HUES48 (cell line): ENCODE data around the gene GPRC5B.

ENCODE experiments used
- H3K27ac ChIP-seq: one replicate; pipeline ENCODE4 v1.7.0; 2013; ENCODE audit warnings: low read depth, low read length, inconsistent platforms
- H3K27me3 ChIP-seq: 2 replicates; pipeline ENCODE4 v1.6.1; 2013; ENCODE audit warnings: mild to moderate bottlenecking, low read length; ENCODE audit not compliant: control insufficient read depth, insufficient read depth
- H3K36me3 ChIP-seq: 2 replicates; pipeline ENCODE4 v1.6.1; 2013; ENCODE audit warnings: low read length; ENCODE audit not compliant: control insufficient read depth, insufficient read depth
- H3K4me1 ChIP-seq: 2 replicates; pipeline ENCODE4 v1.6.1; 2013; ENCODE audit warnings: mild to moderate bottlenecking, low read length; ENCODE audit not compliant: control insufficient read depth, insufficient read depth
- H3K4me3 ChIP-seq: 2 replicates; pipeline ENCODE4 v1.5.1; 2013; ENCODE audit warnings: mild to moderate bottlenecking, low read depth, low read length
- H3K9ac ChIP-seq: 2 replicates; pipeline ENCODE4 v1.6.1; 2013; ENCODE audit warnings: mild to moderate bottlenecking, low read depth, low read length, moderate library complexity
- H3K9me3 ChIP-seq: 2 replicates; pipeline ENCODE4 v1.6.1; 2013; ENCODE audit warnings: low read length; ENCODE audit not compliant: control insufficient read depth, insufficient read depth

GPRC5B gene

DNA sequence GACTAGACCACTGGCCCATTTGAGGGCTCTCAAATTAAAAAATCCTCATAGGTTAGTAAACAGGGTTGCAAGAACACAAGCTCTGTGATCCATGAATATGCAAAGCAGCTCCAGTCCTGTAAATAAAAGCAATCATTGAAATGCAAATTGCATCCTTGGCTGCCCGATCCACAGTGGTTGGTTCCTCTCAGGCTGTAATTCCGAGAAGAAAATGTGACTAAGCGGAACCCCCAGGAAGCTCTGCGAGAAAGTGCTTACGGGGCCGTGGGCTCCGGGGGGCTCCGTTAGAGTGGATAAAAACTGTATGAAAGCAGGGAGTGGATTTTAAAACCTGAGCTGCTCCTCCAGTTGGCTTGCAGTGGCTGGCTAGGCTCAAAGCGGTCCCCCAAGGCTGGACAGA is 2.5 kb downstream of the GPRC5B start:
- H3K36me3 ChIP-seq = peaks cover 23% of the 10 kb centered on the region
- H3K4me3 ChIP-seq = peak overlapping the region; percentile 79
- H3K9me3 ChIP-seq = no peaks in the 10 kb centered on the region
- peak overlapping the region; percentile 96 for H3K27ac ChIP-seq
- peaks cover 31% of the 10 kb centered on the region for H3K4me1 ChIP-seq
- peaks cover 13% of the 10 kb centered on the region for H3K27me3 ChIP-seq
- H3K9ac ChIP-seq = peak overlapping the region; percentile 11; the same call in 1 of the 2 replicates

DNA sequence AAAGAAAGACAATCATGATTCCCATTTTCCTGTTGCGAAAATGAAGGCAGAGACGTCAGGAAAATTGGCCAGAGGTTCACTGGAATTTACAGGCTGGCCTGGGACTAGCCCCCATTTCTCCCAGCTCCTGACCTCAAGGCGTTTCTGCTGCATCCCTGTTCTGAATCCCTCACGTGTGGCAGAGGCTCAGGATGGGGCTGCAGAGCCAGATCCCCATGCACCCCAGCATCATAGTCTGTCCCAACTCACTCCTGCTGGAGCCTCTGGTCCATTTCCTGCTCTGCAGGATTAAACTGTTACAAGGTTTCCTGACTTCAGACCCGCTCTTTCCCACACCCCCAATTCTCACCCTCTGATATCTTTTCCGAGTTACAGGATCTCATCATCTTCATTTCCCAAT is 2.9 kb downstream of the GPRC5B start:
- Histone ChIP-seq H3K9ac (no peak overlapping the region), H3K36me3 (peaks cover 26% of the 10 kb centered on the region), H3K9me3 (no peaks in the 10 kb centered on the region), H3K4me3 (peak overlapping the region; percentile 79), H3K27me3 (peaks cover 13% of the 10 kb centered on the region), H3K4me1 (peaks cover 35% of the 10 kb centered on the region), H3K27ac (peak overlapping the region; percentile 96)

DNA sequence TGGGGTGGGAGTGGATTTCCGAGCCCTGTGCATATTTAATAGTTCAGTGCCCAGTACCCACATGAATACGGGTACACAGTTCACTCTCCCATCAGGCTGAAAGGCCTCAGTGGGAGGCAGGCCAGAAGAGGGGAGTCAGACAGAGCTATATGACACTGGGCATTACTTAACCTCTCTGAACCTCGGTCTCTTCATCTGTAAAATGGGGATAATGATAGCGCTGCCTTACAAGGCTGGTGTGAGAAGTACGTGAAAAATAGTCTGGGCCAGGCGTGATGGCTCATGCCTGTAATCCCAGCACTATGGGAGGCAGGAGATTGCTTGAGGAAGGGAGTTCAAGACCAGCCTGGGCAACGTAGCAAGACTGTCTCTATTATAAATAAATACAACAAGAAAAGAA is 3.6 kb downstream of the GPRC5B start:
- Histone ChIP-seq H3K9ac (no peak overlapping the region), H3K4me3 (no peak overlapping the region), H3K27ac (no peak overlapping the region), H3K36me3 (peaks cover 30% of the 10 kb centered on the region), H3K4me1 (peaks cover 41% of the 10 kb centered on the region), H3K27me3 (peaks cover 12% of the 10 kb centered on the region), H3K9me3 (no peaks in the 10 kb centered on the region)

DNA sequence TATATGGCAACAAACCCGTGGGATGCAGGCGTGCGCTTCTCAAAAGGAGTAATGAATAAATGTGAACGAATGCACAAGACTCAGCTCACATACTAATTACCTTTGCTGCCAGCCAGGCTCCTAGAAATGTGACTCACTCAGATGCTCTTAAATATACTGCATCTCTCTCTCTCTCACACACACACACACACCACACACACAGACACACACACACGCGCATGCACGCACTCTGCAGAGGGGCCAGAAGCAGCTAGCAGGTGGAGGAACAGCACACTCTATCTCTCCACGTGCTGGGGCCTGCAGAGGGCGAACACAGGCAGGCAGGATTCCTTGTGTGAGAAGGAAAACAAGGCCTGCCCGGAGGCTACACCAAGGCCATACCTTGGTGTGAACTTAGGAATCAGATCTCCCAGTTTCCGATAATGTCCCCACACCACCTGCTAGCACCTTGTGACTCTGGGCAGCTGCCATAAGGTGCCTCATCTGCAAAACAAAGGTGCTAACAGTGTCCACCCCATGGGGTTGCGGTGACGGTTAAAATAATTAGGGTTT is 5.3 kb downstream of the GPRC5B start:
- peaks cover 37% of the 10 kb centered on the region for H3K36me3 ChIP-seq
- H3K4me1 ChIP-seq = peaks cover 49% of the 10 kb centered on the region
- no peak overlapping the region for H3K4me3 ChIP-seq
- H3K9ac ChIP-seq = no peak overlapping the region
- no peaks in the 10 kb centered on the region for H3K27me3 ChIP-seq
- H3K9me3 ChIP-seq = no peaks in the 10 kb centered on the region
- peak overlapping the region; percentile 36 for H3K27ac ChIP-seq

DNA sequence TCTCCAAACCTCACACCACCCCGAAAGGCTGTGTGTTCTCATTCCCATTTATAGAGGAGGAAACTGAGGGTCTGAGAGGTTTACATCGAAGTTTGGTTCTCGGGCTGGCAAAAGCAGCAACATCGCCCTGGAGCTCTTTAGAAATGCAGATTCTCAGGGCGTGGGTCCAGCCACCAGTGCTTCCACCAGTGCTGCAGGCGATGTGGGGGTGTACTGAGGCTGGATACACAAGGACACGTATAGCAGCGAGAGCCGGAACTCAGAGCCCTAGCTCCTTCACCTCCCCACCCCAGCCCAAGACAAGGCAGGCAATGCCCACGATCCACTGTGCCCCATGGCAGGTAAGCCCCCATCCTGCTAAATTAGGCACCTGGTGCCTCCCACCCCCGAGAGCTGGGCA is 5.9 kb downstream of the GPRC5B start:
- Histone ChIP-seq H3K27ac (no peak overlapping the region), H3K9ac (no peak overlapping the region)

DNA sequence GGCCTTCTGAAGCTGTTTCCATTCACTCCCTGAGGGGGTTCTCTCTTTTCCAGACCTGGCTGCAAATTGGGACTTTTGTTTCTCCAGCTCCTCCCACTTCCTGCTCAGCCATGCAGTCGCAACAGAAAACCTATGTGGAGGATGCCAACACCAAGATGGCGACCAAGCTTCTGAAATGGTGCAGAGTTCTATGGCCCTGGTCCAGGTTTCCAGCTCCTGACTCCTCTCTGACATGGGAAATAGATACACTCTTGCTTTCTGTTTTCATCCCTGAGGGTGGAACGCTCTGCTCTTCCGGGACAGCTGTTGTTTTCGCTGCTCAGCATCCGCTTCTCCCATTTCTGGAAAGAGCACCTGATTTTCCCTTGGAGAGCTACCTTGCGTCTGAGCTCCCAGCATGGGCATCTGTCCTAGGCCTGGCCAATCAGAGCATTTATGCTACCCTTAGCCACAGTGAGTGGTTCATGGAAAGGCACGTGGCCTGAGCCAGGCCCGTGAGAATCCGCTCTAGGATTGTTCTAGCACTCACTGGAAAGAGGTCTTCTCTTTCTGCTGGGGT is 8.1 kb downstream of the GPRC5B start:
- peaks cover 52% of the 10 kb centered on the region for H3K36me3 ChIP-seq
- no peaks in the 10 kb centered on the region for H3K9me3 ChIP-seq
- no peak overlapping the region for H3K4me3 ChIP-seq
- H3K4me1 ChIP-seq = peaks cover 45% of the 10 kb centered on the region
- H3K9ac ChIP-seq = no peak overlapping the region
- peak overlapping the region; percentile 23 for H3K27ac ChIP-seq
- no peaks in the 10 kb centered on the region for H3K27me3 ChIP-seq

More for the DNA sequence above, 5.9 kb downstream of the GPRC5B start:
- no peak overlapping the region for H3K4me3 ChIP-seq
- peaks cover 38% of the 10 kb centered on the region for H3K36me3 ChIP-seq
- H3K27me3 ChIP-seq = no peaks in the 10 kb centered on the region
- peaks cover 49% of the 10 kb centered on the region for H3K4me1 ChIP-seq
- no peaks in the 10 kb centered on the region for H3K9me3 ChIP-seq

DNA sequence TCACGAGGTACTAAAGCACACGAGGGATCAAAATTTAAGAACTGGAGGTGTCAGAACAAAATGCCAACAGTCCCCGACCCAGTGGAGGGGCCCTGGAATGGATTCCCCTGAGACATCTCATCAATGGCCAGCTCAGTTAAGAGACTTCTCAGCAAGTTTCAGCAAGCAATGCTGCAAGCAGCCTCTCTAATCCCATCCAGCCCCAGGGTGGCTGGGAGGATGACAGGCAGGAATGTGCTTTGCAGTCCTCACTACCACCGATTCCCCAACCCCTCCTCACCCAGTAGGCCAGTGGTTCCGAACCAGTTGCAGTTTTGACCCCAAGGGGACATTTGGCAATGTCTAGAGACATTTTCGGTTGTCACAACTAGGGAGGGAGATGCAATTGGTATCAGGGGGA is 8.7 kb downstream of the GPRC5B start:
- Histone ChIP-seq H3K27ac (peak overlapping the region; percentile 9), H3K4me3 (no peak overlapping the region), H3K27me3 (no peaks in the 10 kb centered on the region), H3K9ac (no peak overlapping the region), H3K36me3 (peaks cover 55% of the 10 kb centered on the region), H3K4me1 (peaks cover 38% of the 10 kb centered on the region), H3K9me3 (no peaks in the 10 kb centered on the region)

DNA sequence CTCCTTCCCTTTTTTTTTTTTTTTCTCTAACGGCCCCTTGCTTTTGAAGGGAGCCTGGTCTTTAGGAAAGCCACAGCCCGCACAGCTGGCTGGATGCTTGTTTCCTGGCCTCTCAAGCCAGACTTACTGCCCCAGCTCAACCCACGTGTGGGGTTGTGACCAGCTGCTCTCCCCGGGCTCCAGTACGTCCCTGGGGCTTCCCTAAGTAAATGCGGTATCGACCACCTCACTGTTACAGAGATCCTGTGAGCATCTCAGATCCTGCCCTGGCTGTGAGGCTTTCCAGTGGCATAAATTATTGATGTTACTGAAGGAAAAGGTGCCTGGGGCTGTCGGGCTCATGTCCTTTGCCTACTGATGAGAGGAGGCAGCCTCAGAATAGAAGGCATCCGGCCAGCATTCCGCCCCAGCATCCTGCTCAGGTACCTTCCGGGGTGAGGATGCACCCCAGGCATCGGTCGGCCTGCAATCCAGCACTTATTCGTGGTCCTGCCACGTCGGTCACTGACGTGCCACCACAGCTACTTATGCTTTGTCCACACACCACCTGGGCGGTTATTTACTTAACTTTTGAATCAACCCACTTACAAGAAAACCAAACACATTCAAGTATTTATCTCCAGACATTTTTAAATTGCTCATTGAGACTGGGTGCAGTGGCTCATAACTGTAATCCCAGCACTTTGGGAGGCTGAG is 9.6 kb downstream of the GPRC5B start:
- Histone ChIP-seq H3K9me3 (no peaks in the 10 kb centered on the region), H3K27me3 (no peaks in the 10 kb centered on the region), H3K4me3 (no peak overlapping the region), H3K27ac (no peak overlapping the region), H3K4me1 (peaks cover 33% of the 10 kb centered on the region), H3K9ac (no peak overlapping the region), H3K36me3 (peaks cover 57% of the 10 kb centered on the region)

DNA sequence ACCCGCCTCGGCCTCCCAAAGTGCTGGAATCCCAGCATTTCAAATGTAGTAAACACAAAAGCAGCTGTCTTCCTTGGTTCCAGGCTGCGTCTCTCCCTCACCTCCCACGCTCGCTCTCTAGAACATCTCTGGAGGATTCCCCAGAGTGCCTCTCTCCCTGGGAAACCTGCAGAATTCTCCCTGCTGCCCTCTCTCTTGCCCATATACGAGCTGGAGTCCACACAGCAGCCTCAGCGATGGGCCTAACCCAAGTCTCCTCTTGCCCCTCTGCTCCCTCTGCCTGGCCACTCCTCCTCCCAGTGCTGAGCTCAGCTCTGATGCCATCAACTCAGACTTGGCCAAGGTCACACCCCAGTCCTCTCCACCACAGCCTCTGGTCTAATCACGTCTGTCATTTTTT is 10.6 kb downstream of the GPRC5B start:
- no peak overlapping the region for H3K27ac ChIP-seq
- H3K4me3 ChIP-seq = no peak overlapping the region
- peaks cover 65% of the 10 kb centered on the region for H3K36me3 ChIP-seq
- H3K4me1 ChIP-seq = peaks cover 25% of the 10 kb centered on the region
- H3K9me3 ChIP-seq = no peaks in the 10 kb centered on the region
- H3K9ac ChIP-seq = no peak overlapping the region
- H3K27me3 ChIP-seq = no peaks in the 10 kb centered on the region

DNA sequence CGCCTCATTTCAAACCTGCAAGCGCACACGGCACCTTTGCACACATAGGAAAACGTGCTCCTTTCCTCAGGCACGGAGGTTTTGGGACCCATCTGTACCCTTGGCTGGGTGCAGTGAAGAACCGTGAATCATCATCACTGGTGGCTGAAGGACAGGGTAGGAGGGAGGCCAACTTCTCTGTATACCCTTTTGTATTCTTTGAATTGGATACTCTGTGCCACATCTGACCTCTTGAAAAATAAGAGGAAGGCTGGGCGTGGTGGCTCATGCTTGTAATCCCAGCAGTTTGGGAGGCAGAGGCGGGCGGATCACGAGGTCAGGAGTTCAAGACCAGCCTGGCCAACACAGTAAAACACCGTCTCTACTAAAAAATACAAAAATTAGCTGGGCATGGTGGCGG is 11.7 kb downstream of the GPRC5B start:
- Histone ChIP-seq H3K36me3 (peaks cover 68% of the 10 kb centered on the region), H3K4me1 (peaks cover 20% of the 10 kb centered on the region), H3K9me3 (no peaks in the 10 kb centered on the region), H3K4me3 (no peak overlapping the region), H3K27ac (no peak overlapping the region), H3K27me3 (no peaks in the 10 kb centered on the region), H3K9ac (no peak overlapping the region)

DNA sequence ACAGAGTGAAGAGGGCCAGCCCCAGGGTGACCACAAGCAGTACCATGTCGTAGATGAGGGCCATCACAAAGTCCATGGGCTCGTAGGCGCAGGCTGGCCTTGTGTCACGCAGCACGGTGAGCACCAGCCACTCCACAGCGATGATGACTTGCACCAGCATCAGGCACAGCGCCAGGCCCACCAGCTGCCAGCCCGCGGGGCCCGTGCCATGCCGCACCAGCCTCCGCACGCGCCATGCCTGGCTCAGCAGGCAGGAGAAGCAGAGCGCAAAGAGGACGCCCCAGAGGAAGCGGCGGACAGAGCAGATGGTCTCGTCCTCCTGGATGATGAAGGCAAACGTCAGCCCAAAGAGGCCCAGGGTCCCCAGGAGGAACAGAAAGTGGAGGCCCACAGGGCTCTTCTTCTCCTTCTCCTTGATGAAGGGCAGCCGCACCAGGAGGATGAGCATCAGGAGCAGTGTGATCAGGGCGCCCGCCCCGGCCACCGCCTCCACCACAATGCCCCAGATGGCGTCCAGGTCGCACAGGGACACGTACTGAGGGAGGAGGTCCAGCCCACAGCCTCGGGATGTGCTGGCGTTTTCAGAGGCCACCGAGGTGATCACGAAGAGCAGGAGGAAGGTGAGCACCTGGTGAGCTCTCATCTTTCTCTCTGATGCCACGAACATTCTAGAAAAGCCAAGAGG is 12.3 kb downstream of the GPRC5B start:
- Histone ChIP-seq H3K27ac (no peak overlapping the region), H3K4me3 (no peak overlapping the region), H3K36me3 (peaks cover 69% of the 10 kb centered on the region), H3K9me3 (no peaks in the 10 kb centered on the region), H3K9ac (no peak overlapping the region), H3K4me1 (peaks cover 20% of the 10 kb centered on the region), H3K27me3 (no peaks in the 10 kb centered on the region)
